Subcutaneous abdominal adipose tissue (tissue), 5 donors: Measurements from ENCODE around the gene LTBR.
A peak's percentile ranks its signal among the peaks of the same experiment; 100 is the strongest.
"Not testable (repeated sequence)": the region's sequence is repeated elsewhere in the genome, so short reads cannot be mapped to it uniquely, and the experiment has no call there.

ENCODE experiments used
- H3K27ac ChIP-seq: one replicate; pipeline ENCODE4 v1.7.0; 2013; ENCODE audit warnings: low read depth, mild to moderate bottlenecking, inconsistent platforms, low read length, moderate library complexity
- H3K27me3 ChIP-seq, 5 donors: one replicate each; pipeline ENCODE4 v1.7.0; 2013; ENCODE audit warnings: low read length in 5 of 5, inconsistent platforms in 1 of 5; ENCODE audit not compliant: control insufficient read depth in 5 of 5, insufficient read depth in 4 of 5
- H3K36me3 ChIP-seq, 5 donors: one replicate each; pipeline ENCODE4 v1.7.0; 2013; ENCODE audit warnings: low read length in 5 of 5; ENCODE audit not compliant: control insufficient read depth in 5 of 5, insufficient read depth in 5 of 5
- H3K4me1 ChIP-seq, 5 donors: one replicate each; pipeline ENCODE4 v1.7.0; 2013; ENCODE audit warnings: low read length in 5 of 5, mild to moderate bottlenecking in 3 of 5, moderate library complexity in 1 of 5; ENCODE audit not compliant: control insufficient read depth in 5 of 5, insufficient read depth in 5 of 5
- H3K4me3 ChIP-seq, 5 donors: one replicate each; pipeline ENCODE4 v1.7.0; 2013; ENCODE audit warnings: low read length in 5 of 5, low read depth in 1 of 5
- H3K9ac ChIP-seq, 5 donors: one replicate each; pipeline ENCODE4 v1.7.0; 2013; ENCODE audit warnings: low read length in 5 of 5, mild to moderate bottlenecking in 4 of 5, moderate library complexity in 3 of 5
- H3K9me3 ChIP-seq, 5 donors: one replicate each; pipeline ENCODE4 v1.7.0; 2013; ENCODE audit warnings: low read length in 5 of 5; ENCODE audit not compliant: control insufficient read depth in 5 of 5
- donor health status: healthy.
- donor health status: healthy.
- donor health status: healthy.
- donor health status: healthy.
- donor health status: healthy.

The LTBR gene

DNA sequence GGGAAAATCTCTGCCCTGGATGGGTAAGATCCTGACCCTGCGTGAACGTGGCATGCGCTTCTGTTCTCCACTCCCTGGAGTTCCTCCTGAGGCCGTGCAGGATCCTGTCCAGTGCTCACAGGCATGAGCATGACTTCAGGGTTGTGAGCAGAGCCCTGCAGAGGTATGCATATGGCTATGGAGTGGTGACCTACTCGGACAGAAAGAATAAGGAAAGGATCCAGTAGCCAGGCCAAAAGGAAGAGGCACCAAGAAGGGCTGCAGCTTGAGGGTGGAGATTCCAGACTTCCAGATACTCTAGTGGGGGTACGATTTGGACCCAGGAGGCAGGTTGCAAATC is 40.0 kb downstream of the LTBR start:
- Histone ChIP-seq H3K27me3 (no peaks in the 10 kb centered on the region), H3K4me1 (peaks cover 2 to 11% (median 9%) of the 10 kb centered on the region in 5 donors), H3K9me3 (no peaks in the 10 kb centered on the region), H3K9ac (no peak overlapping the region), H3K36me3 (no peaks in the 10 kb centered on the region), H3K27ac (no peak overlapping the region), H3K4me3 (peak overlapping the region in 2 of 5 donors; percentile 28 to 31)

DNA sequence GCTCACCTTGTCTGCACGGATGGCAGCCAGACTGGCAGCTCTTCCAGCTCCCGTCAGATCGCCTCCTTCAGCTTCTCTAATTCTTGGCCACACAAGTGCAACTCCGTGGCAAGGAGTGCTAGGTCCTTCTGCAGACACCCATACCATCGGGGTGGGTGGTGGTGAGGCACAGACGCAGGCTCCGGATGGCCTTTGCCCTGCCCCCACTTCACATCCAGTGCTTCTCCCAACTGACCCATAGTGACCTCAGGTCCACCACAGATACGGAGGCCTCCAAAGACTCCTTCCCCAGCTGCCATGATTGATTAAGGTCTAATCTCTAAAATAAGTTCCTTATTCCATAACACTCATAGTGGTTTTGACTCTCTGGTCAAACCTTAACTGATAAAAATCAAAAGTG is 40.9 kb downstream of the LTBR start:
- Histone ChIP-seq H3K4me3 (no peak overlapping the region), H3K9me3 (no peaks in the 10 kb centered on the region), H3K9ac (no peak overlapping the region), H3K27ac (no peak overlapping the region), H3K36me3 (no peaks in the 10 kb centered on the region), H3K4me1 (peaks cover 2 to 12% (median 9%) of the 10 kb centered on the region in 5 donors), H3K27me3 (no peaks in the 10 kb centered on the region)

DNA sequence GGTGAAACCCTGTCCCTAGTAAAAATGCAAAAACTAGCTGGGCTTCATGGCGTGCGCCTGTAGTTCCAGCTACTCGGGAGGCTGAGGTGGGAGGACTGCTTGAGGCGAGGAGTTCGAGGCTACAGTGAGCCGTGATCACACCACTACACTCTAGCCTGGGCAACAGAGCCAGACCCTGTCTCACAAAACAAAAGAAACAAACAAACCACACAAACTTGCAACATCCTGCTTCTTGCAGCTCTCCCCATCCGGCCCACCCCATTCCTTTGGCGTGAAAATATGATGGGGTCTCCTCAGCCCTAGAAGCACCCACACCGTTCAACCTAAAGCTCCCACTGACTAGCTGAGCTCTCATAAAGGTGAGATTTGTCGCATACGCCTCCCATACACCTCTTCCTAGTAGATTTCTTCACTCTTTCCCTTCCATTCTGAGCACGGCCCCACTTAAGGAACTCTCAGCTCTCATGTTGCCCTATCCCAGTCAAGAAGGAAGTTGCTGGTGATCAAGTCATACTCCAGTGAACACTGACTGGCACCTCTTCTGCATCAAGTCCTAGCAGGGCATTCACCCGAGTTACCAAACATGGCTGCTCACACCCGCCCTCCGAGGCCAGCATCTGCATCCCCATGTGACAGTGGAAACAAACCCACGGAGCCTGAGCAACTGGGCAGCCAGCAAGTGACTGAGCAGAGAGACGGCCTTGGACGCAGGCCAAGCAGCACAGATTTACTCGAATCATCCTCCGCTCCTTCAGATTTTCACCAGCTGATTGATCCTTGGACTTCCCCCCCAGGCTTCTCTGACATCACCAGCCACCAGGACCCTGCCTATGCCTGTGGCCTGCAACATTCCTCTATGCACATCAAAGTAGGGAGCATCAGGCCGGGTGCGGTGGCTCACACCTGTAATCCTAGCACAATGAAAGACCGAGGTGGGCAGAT is 41.9 kb downstream of the LTBR start:
- Histone ChIP-seq H3K27me3 (no peaks in the 10 kb centered on the region), H3K4me3 (no peak overlapping the region), H3K9me3 (no peaks in the 10 kb centered on the region), H3K4me1 (peaks cover 9 to 19% (median 18%) of the 10 kb centered on the region in 5 donors), H3K36me3 (no peaks in the 10 kb centered on the region), H3K27ac (no peak overlapping the region), H3K9ac (no peak overlapping the region)

DNA sequence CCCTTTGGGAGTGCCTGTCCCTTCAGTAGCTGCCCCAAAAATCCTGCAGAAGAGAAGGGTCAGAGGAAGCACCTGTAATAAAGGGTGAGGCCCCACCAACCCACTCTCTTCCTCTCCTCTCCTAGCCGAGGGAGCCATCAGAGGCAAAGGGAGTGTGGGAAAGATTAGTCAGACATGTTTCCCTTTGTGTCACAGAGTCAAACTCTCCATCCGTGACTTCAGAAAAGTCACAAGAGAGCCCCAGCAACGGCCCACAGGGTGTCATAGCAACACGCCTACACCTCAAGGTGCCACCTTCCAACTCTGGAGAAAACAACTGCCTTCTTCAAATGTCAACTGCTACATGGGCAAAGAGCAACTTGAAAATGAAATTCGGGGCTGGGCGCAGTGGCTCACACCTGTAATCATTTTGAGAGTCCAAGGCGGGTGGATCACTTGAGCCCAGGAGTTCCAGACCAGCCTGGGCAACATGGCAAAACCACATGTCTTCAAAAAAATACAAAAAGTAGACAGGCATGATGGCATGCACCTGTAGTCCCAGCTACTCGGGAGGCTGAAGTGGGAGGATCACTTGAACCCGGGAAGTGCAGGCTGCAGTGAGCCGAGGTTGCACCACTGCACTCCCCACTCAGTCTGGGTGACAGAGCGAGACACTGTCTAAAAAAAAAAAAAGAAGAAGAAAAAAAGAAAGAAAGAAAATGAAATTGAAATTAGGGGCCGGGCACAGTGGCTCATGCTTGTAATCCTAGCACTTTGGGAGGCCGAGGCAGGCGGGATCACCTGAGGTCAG is 43.1 kb downstream of the LTBR start:
- H3K27me3 ChIP-seq = no peaks in the 10 kb centered on the region
- peaks cover 12 to 27% (median 22%) of the 10 kb centered on the region in 5 donors for H3K4me1 ChIP-seq
- H3K9ac ChIP-seq = no peak overlapping the region
- no peak overlapping the region for H3K27ac ChIP-seq
- no peaks in the 10 kb centered on the region for H3K36me3 ChIP-seq
- H3K4me3 ChIP-seq = no peak overlapping the region
- no peaks in the 10 kb centered on the region for H3K9me3 ChIP-seq

DNA sequence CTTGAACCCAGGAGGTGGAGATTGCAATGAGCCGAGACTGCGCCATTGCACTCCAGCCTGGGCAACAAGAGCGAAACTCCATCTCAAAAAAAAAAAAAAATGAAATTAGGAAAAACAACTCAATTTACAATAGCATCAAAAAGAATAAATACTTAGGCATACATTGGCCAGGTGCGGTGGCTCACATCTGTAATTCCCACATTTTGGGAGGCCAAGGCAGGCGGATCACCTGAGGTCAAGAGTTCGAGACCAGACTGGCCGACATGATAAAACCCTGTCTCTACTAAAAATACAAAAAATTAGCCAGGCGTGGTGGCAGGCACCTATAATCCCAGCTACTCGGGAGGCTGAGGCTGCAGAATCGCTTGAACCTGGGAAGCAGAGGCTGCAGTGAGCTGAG is 43.8 kb downstream of the LTBR start:
- not testable (repeated sequence) for H3K9me3 ChIP-seq, H3K27ac ChIP-seq, H3K4me3 ChIP-seq

DNA sequence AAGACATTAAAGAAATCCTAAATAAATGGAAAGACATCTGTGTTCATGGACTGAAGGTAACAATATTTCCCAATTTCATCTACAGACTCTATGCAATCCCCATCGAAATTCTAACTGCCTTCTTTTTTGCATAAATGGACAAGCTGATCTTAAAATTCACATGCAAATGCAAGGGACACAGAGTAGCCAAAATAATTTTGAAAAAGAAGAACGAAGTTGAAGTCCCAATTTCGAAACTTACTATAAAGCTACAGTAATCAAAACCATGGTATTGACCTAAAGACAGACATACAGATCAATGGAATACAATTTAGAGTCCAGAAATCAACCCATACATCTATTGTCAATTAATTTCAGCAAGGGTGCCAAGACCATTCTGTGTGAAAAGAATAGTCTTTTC is 44.4 kb downstream of the LTBR start:
- H3K27me3 ChIP-seq = no peaks in the 10 kb centered on the region
- H3K27ac ChIP-seq = no peak overlapping the region
- H3K9ac ChIP-seq = no peak overlapping the region
- H3K4me3 ChIP-seq = no peak overlapping the region
- no peaks in the 10 kb centered on the region for H3K36me3 ChIP-seq
- peaks cover 12 to 25% (median 20%) of the 10 kb centered on the region in 5 donors for H3K4me1 ChIP-seq
- no peaks in the 10 kb centered on the region for H3K9me3 ChIP-seq

More for the DNA sequence above, 43.8 kb downstream of the LTBR start:
- not testable (repeated sequence) for H3K36me3 ChIP-seq, H3K9ac ChIP-seq, H3K27me3 ChIP-seq
- peaks cover 12 to 27% (median 22%) of the 10 kb centered on the region in 5 donors for H3K4me1 ChIP-seq

DNA sequence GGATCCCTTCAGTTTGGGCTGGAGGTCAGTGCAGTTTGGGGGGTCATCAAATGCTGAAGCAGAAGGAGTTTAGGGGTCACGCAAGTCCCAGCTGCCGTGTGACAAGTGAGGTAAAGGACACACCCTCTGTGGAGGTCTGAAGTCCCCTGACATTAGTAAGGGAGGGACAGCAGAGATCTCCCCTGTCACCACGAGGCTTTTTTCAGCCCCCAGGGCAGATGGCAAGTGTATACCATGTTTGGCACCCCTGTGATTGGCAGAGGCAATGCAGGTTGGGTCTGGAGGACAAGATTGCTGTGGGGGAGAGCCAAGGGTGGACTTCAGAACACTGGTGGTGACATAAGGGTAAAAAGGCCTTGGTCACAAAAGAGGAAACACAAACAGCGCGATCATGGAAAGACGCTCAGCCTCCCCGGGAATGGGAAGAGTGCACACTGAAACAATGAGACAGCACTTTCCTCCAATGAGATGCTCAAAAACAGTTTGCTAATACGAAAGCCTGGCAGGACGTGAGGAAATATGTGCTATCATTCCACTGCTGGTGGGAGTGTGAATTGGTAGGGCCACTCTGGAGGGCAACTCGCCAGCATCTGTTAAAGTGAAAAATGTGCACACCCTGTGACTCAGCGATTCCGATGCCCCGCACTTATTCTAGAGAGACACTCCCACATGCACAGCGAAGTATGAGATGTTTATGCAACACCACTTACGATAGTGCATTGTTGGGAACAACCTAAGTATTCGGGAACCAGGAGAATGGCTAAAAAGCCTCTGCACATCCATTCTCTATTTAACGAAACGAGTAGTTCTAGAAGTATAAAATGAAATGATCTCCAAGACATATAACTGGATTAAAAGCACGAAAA is 46.4 kb downstream of the LTBR start:
- no peaks in the 10 kb centered on the region for H3K9me3 ChIP-seq
- peak overlapping the region in 4 of 5 donors; percentile 28 to 59 (median 46) for H3K9ac ChIP-seq
- H3K36me3 ChIP-seq = no peaks in the 10 kb centered on the region
- peaks cover 10 to 17% (median 13%) of the 10 kb centered on the region in 5 donors for H3K4me1 ChIP-seq
- H3K27ac ChIP-seq = peak overlapping the region; percentile 81
- H3K4me3 ChIP-seq = peak overlapping the region; percentile 38 to 60 (median 56)
- H3K27me3 ChIP-seq = no peaks in the 10 kb centered on the region

DNA sequence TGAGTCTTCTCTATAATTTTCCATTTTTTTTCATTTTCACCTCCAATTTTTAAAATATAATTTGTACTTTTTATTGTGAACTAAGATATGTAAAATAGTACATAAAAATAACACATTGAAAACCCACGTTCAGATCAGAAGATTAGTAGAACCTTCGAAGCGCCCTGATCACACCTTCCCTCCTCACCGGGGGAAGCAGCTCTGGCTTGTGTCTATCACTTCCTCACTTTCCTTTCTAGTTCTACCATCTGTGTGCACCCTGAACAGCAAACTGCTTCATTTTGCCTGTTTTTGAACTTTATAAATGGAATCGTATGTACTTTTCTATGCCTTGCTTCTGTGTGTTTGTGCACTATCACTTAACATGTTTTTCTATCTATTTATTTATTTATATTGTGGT is 49.0 kb downstream of the LTBR start:
- Histone ChIP-seq H3K9ac (no peak overlapping the region), H3K27ac (no peak overlapping the region), H3K4me3 (no peak overlapping the region), H3K27me3 (no peaks in the 10 kb centered on the region), H3K4me1 (peaks cover 10 to 17% (median 13%) of the 10 kb centered on the region in 5 donors), H3K36me3 (no peaks in the 10 kb centered on the region), H3K9me3 (no peaks in the 10 kb centered on the region)

DNA sequence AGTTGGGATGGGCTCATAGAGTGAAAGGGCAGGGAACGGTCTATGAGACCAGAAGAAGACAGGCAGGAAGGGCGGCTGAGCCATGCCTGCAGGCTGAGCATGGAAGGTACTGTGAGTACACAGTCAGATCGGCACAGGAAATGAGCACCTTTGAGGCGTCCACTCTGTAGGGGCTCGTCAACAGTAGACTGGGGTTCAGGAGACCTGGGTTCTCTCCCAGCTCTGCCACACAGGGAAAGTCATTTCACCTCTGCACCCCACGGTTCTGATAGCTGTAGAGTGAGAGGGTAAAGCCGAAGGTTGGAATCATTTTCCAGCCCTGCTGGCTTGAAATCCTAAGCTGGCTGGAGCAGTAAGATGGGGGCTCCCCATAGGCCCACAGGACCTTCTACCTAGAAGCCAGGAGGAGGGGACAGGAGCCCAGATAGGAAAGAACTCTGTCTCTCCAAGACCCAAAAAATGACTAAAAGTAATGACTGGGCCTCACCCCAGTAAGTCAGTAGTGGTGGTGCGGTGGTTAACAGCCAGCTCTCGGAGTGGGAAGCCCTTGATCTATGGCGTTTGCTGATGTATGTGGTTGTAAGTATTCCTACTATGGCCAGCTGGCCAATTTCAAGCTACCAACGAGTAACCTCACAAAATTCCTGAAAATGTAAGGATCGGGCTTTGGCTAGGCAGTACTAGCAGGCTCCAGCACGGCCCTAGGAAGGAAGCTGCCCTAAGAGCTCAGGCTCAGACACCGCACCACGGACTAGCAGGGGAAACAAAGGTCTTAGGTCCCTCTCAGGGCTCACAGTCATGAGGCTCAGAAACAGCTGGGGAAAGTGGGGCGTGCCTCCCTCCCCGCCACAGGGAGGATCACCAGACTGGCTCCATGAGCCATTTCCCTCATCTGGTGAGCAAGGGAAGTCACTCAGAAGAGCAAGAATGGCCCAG is 50.5 kb downstream of the LTBR start:
- H3K27me3 ChIP-seq = no peaks in the 10 kb centered on the region
- H3K4me1 ChIP-seq = peaks cover 10 to 17% (median 13%) of the 10 kb centered on the region in 5 donors
- H3K4me3 ChIP-seq = no peak overlapping the region
- no peak overlapping the region for H3K9ac ChIP-seq
- H3K9me3 ChIP-seq = no peaks in the 10 kb centered on the region
- H3K27ac ChIP-seq = no peak overlapping the region
- H3K36me3 ChIP-seq = peaks cover 0 to 2% (median 0%) of the 10 kb centered on the region in 5 donors
